ENCODE measurements around the gene OLFML2A. TPM values are rescaled to one million over a fixed set of nuclear protein-coding genes. Genes with fewer than 3 reads are reported as not detected.

Gene OLFML2A
- total and polyA plus RNA-seq, 2 of the 13 experiments (the other 11 are each of a cell fraction or from before 2014, with no cell fraction given) = 0.01 to 0.02 TPM

- peak; percentile 36; the same call in 1 of the 2 replicates for TF ChIP-seq PITX1 (CRISPR knock-in tag; IDR thresholded peaks at IDR 0.05)
- 0 out of 2 replicates have a peak, but pooled peaks have one; percentile 33 for TF ChIP-seq WIZ (CRISPR knock-in tag; IDR thresholded peaks at IDR 0.05)
- TF ChIP-seq TEF (CRISPR knock-in tag; IDR thresholded peaks at IDR 0.05) = peak; percentile 31; the same call in 1 of the 2 replicates
- 0 out of 2 replicates have a peak, but pooled peaks have one; percentile 49 for TF ChIP-seq DMAP1 (CRISPR knock-in tag; IDR thresholded peaks at IDR 0.05)
- peak; percentile 82; the same call in 1 of the 2 replicates for TF ChIP-seq ZNF800 (CRISPR knock-in tag; IDR thresholded peaks at IDR 0.05)
- TF ChIP-seq MEIS1 (CRISPR knock-in tag; IDR thresholded peaks at IDR 0.05; ENCODE audit: borderline replicate concordance) = peak; percentile 35; the same call in 1 of the 2 replicates
- no peak; the same call in 1 of the 2 replicates for TF ChIP-seq NR2C2 (CRISPR knock-in tag; IDR thresholded peaks at IDR 0.05; ENCODE audit: borderline replicate concordance)
- TF ChIP-seq GATA4 (IDR thresholded peaks at IDR 0.05; ENCODE audit: borderline replicate concordance, low read depth) = 0 out of 2 replicates have a peak, but pooled peaks have one; percentile 26
- TF ChIP-seq KDM6A (CRISPR knock-in tag; IDR thresholded peaks at IDR 0.05; ENCODE audit: low read depth) = 0 out of 2 replicates have a peak, but pooled peaks have one; percentile 3
- TF ChIP-seq STAT6 (CRISPR knock-in tag; IDR thresholded peaks at IDR 0.05; ENCODE audit: borderline replicate concordance) = 0 out of 2 replicates have a peak, but pooled peaks have one; percentile 69
- TF ChIP-seq ZNF512B (CRISPR knock-in tag; IDR thresholded peaks at IDR 0.05; ENCODE audit: borderline replicate concordance) = 0 out of 2 replicates have a peak, but pooled peaks have one; percentile 33
- 0 out of 2 replicates have a peak, but pooled peaks have one; percentile 59 for TF ChIP-seq EEA1 (CRISPR knock-in tag; IDR thresholded peaks at IDR 0.05; ENCODE audit: borderline replicate concordance)
- TF ChIP-seq PHF20 (CRISPR knock-in tag; IDR thresholded peaks at IDR 0.05) = peak; percentile 32; the same call in 1 of the 2 replicates
- TF ChIP-seq ZNF274 (CRISPR knock-in tag; IDR thresholded peaks at IDR 0.05) = 0 out of 2 replicates have a peak, but pooled peaks have one; percentile 33
- TF ChIP-seq SYNCRIP (IDR thresholded peaks at IDR 0.05; ENCODE audit: insufficient read depth, low read depth, low read length) = no peak
- TF ChIP-seq HMGXB4 (CRISPR knock-in tag; IDR thresholded peaks at IDR 0.05; ENCODE audit: borderline replicate concordance in 1 of 2, low read depth in 1 of 2) = 0 out of 4 replicates have a peak, but pooled peaks have one; percentile 2 to 32
Measured at GRCh38 chr9:124818431-124819281, 41.7 kb downstream of the OLFML2A start (continued).

Data from HepG2 (cell line).